GM12878 (cell line): ENCODE data around the gene ATG101. TPM values are rescaled to one million over a fixed set of nuclear protein-coding genes. Genes with fewer than 3 reads are reported as not detected.

Experiments
- ATAC-seq: fragments of 200-7000 bp; cut with Tn5 transposase; 3 replicates; pipeline ENCODE4 v1.9.1; 2020; ENCODE audit warnings: mild to moderate bottlenecking, moderate library complexity
- BruUV-seq: library from RNA; stranded (reverse); fragments of 400-500 nt; replicated peaks from 2 replicates; lab custom pipeline; 2021; lab: Mats Ljungman, UMichigan
- CTCF ChIA-PET: fragments of 300-600 bp; sonication (Branson Sonifier 250); formaldehyde crosslinking; extraction: SDS; loops from one replicate; lab custom pipeline; 2021; ENCODE audit warnings: inconsistent platforms; lab: Yijun Ruan, JAX
- POLR2A ChIA-PET: fragments of 350-600 bp; formaldehyde crosslinking; extraction: SDS; loops from one replicate; lab custom pipeline; 2021; ENCODE audit warnings: inconsistent platforms; lab: Charles Lee
- RAD21 ChIA-PET: fragments of 300-600 bp; sonication (Branson Sonifier 250); formaldehyde crosslinking; loops from one replicate; lab custom pipeline; 2023; ENCODE audit warnings: antibody characterized with exemption; ENCODE audit not compliant: unreplicated experiment; lab: Charles Lee
- SMC1A ChIA-PET: fragments of 300-600 bp; sonication (Branson Sonifier 250); formaldehyde crosslinking; loops from one replicate; lab custom pipeline; 2023; ENCODE audit not compliant: unreplicated experiment, uncharacterized antibody; lab: Charles Lee
- DNase-seq: peaks from one replicate; pipeline ENCODE4 v3.0.0-alpha.2; 2011; ENCODE audit warnings: low read depth, low spot score
- FAIRE-seq: peaks from 3 replicates; lab custom pipeline; 2011; peaks lifted over from hg19 to GRCh38; lab: Jason Lieb, UNC
- H2AFZ ChIP-seq: 2 replicates; pipeline ENCODE4 v1.6.0; 2011; ENCODE audit warnings: low read depth, low read length, control low read depth; ENCODE audit not compliant: control insufficient read depth
- H3K27ac ChIP-seq: 2 replicates; pipeline ENCODE4 v1.5.1; 2011; ENCODE audit warnings: control low read depth; ENCODE audit not compliant: control insufficient read depth, insufficient read depth
- H3K27me3 ChIP-seq, 2 experiments: replicated peaks in 1 of 2; 2 replicates each; pipeline versions ENCODE4 v1.6.0 to v1.6.1; 2011; ENCODE audit warnings: low read length in 1 of 2; ENCODE audit not compliant: control insufficient read depth in 2 of 2, insufficient read depth in 2 of 2
- H3K36me3 ChIP-seq, 2 experiments: 2 replicates each; pipeline ENCODE4 v1.5.1; 2011; ENCODE audit warnings: low read length in 1 of 2; ENCODE audit not compliant: control insufficient read depth in 2 of 2, insufficient read depth in 2 of 2
- H3K4me1 ChIP-seq: 2 replicates; pipeline ENCODE4 v1.6.1; 2011; ENCODE audit warnings: mild to moderate bottlenecking, low read length, moderate library complexity, mixed read lengths; ENCODE audit not compliant: control insufficient read depth, insufficient read depth
- H3K4me2 ChIP-seq: 2 replicates; pipeline ENCODE4 v1.6.0; 2011; ENCODE audit warnings: control low read depth; ENCODE audit not compliant: control insufficient read depth, insufficient read depth
- H3K4me3 ChIP-seq: fragments of 200-600 bp; sonication (generic); 2 replicates; pipeline ENCODE4 v1.5.1; 2016
- H3K79me2 ChIP-seq: 2 replicates; pipeline ENCODE4 v1.6.0; 2011; ENCODE audit warnings: low read length; ENCODE audit not compliant: control insufficient read depth, insufficient read depth
- H3K9ac ChIP-seq: 2 replicates; pipeline ENCODE4 v1.8.0; 2011; ENCODE audit warnings: low read length, control low read depth, mixed read lengths; ENCODE audit not compliant: control insufficient read depth, insufficient read depth
- H3K9me3 ChIP-seq: replicated peaks from 3 replicates; pipeline ENCODE4 v1.5.1; 2011; ENCODE audit warnings: mild to moderate bottlenecking, low read length; ENCODE audit not compliant: control insufficient read depth, insufficient read depth
- H4K20me1 ChIP-seq: 2 replicates; pipeline ENCODE4 v1.6.0; 2011; ENCODE audit not compliant: control insufficient read depth, insufficient read depth
- BCL11A ChIP-seq: IDR thresholded peaks from 2 replicates; pipeline ENCODE4 v1.6.1; 2011; ENCODE audit warnings: low read depth, low read length
- CBFB ChIP-seq: IDR thresholded peaks from 2 replicates; pipeline ENCODE4 v1.6.1; 2016; ENCODE audit warnings: antibody characterized with exemption, low read depth
- EED ChIP-seq: sonication (generic); IDR thresholded peaks from 2 replicates; pipeline ENCODE4 v1.6.1; 2016; ENCODE audit warnings: antibody characterized with exemption, low read depth
- GABPA ChIP-seq: IDR thresholded peaks from 2 replicates; pipeline ENCODE4 v1.6.1; 2014; ENCODE audit warnings: antibody characterized with exemption, low read depth, mild to moderate bottlenecking, inconsistent platforms
- NFXL1 ChIP-seq: fragments of 450-650 bp; IDR thresholded peaks from 2 replicates; pipeline ENCODE4 v1.6.1; 2017; ENCODE audit warnings: antibody characterized with exemption, mild to moderate bottlenecking, borderline replicate concordance
- NFYB ChIP-seq: IDR thresholded peaks from 2 replicates; pipeline ENCODE4 v1.6.1; 2011; ENCODE audit warnings: low read depth, mild to moderate bottlenecking, low read length, improper control_type of control experiment, moderate library complexity; ENCODE audit not compliant: insufficient read depth
- RBBP5 ChIP-seq: fragments of 200-600 bp; sonication (generic); conservative IDR thresholded peaks from 2 replicates; pipeline ENCODE4 v1.6.1; 2016
- SUPT20H ChIP-seq: IDR thresholded peaks from 2 replicates; pipeline ENCODE4 v1.6.1; 2011; ENCODE audit warnings: low read depth, mild to moderate bottlenecking, low read length, moderate library complexity, borderline replicate concordance; ENCODE audit not compliant: control insufficient read depth
- TAF1 ChIP-seq: IDR thresholded peaks from 2 replicates; pipeline ENCODE4 v1.6.1; 2011; ENCODE audit warnings: mild to moderate bottlenecking, low read depth, low read length, borderline replicate concordance
- TARDBP ChIP-seq: IDR thresholded peaks from 2 replicates; pipeline ENCODE4 v1.6.1; 2016; ENCODE audit warnings: borderline replicate concordance
- WGBS: methylation state at CpG from one replicate; pipeline ENCODE4 v1.1.6; 2016; ENCODE audit warnings: low lambda C conversion rate; ENCODE audit not compliant: insufficient replicate concordance, insufficient coverage; ENCODE audit errors: missing lambda C conversion rate; 5-methylcytosine and 5-hydroxymethylcytosine counted together
- in situ Hi-C: fragments of 300-500 bp; cut with MboI; formaldehyde crosslinking; loops from 9 replicates; pipeline ENCODE4 v1.14.3; 2018; ENCODE audit warnings: mixed read lengths
- intact Hi-C: fragments of 100-400 bp; cut with micrococcal nuclease; formaldehyde crosslinking; loops from one replicate; pipeline ENCODE4 v1.14.2; 2022; ENCODE audit not compliant: unreplicated experiment
- polyA plus RNA-seq, 11 experiments: library from polyadenylated mRNA; depleted of rRNA in 4 of 11; unstranded in 6 of 11; stranded (reverse) in 5 of 11; fragments of >200 nt; fragmentation: Nextera tagmentation in 4 of 11; fragmentation: Illumina TruSeq in 1 of 11; extraction: Ambion mirVana in 4 of 11; extraction: Trizol in 1 of 11; gene quantifications; 1 replicate in 1 of 11; 2 replicates in 10 of 11; pipeline versions ENCODE4 v1.2.1 to v1.2.3, GENCODE V29; 2011 to 2016; ENCODE audit warnings: inconsistent platforms in 2 of 11, missing spikeins in 2 of 11, low read depth in 1 of 11
- total RNA-seq, 4 experiments: library from RNA; depleted of rRNA in 3 of 4; stranded (reverse); fragments of >200 nt in 3 of 4; fragmentation: Illumina TruSeq in 1 of 4; extraction: Trizol in 1 of 4; gene quantifications; 2 replicates each; pipeline versions ENCODE4 v1.2.1 to v1.2.3, GENCODE V29; 2013 to 2021
- TF ChIP-seq, protein P1 (sequence below): fragments of 450-650 bp; IDR thresholded peaks from 2 replicates; pipeline ENCODE4 v1.6.1; 2017; ENCODE audit warnings: borderline replicate concordance
- TF ChIP-seq, protein P2 (sequence below): IDR thresholded peaks from 2 replicates; pipeline ENCODE4 v1.6.1; 2012; ENCODE audit warnings: low read depth, low read length, improper control_type of control experiment

Gene ATG101
- total and polyA plus RNA-seq, 10 of the 15 experiments (the other 5 are each of a cell fraction or from before 2014, with no cell fraction given) = 2.7 to 49.8 (median 35.3) TPM

DNA sequence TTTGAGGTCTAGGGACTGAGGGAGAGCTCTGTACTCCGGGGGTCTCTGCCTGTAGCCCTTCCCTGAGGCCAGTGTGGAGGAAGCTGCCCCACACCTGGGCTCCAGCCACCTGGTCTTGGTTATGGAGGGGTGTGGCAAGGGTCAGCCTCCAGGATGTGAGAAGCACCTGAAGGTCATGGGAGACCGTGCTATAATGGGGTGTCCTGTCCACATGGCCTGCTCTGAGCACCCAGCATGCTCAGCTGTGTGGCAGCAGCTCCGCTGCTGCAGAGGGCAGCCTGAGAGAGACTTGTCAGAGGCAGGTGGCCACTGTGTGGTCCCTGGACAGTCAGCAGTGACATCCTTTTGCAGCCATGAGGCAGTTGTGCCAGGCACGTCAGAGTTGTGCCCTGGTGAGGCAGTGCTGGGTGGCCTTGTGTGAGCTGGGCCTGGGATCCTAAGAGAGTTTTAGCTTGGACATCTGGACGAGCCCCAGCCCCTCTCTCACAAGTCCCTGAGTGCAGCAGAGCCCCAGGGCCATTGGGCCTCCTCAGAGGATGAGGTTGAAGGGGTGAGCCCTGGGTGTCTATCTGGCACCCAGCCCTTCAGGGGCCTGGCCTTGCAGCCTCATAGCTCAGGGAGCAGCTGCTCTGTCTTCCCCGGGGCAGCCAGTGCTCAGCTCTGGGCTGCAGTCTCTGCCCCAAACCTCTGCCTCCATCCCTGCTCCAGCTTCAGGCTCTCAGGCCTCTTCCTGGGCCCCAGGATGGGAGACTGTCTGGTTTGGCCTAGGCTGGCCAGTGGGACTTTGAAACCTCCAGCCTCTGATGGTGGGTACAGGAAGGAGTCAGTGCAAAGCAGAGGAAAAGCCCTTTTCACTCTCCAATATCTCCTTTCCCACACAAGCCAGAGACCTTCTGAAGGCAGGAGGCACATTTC is 7.4 kb upstream of the ATG101 start:
- POLR2A ChIA-PET = interaction anchor here (0.9 kb wide), 1 partner anchor 31 kb away, joined by 3 read pairs; no protein-coding TSS in a partner anchor
- Histone ChIP-seq H3K9ac (no peak overlapping the region), H3K36me3 (no peaks in the 10 kb centered on the region; a peak in 1 of 4 replicates), H3K79me2 (no peaks in the 10 kb centered on the region), H3K4me3 (no peak overlapping the region), H3K9me3 (no peaks in the 10 kb centered on the region), H3K4me1 (no peaks in the 10 kb centered on the region), H3K27ac (no peak overlapping the region), H3K27me3 (no peaks in the 10 kb centered on the region; a peak in 2 of 4 replicates), H4K20me1 (no peaks in the 10 kb centered on the region), H3K4me2 (no peak overlapping the region), H2AFZ (no peak overlapping the region)
- no peak for TF ChIP-seq NFXL1
- TF ChIP-seq BCL11A = no peak
- no peak for TF ChIP-seq TAF1
- TF ChIP-seq GABPA = no peak
- TF ChIP-seq, protein P1, sequence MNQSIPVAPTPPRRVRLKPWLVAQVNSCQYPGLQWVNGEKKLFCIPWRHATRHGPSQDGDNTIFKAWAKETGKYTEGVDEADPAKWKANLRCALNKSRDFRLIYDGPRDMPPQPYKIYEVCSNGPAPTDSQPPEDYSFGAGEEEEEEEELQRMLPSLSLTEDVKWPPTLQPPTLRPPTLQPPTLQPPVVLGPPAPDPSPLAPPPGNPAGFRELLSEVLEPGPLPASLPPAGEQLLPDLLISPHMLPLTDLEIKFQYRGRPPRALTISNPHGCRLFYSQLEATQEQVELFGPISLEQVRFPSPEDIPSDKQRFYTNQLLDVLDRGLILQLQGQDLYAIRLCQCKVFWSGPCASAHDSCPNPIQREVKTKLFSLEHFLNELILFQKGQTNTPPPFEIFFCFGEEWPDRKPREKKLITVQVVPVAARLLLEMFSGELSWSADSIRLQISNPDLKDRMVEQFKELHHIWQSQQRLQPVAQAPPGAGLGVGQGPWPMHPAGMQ = no peak
- TF ChIP-seq, protein P2, sequence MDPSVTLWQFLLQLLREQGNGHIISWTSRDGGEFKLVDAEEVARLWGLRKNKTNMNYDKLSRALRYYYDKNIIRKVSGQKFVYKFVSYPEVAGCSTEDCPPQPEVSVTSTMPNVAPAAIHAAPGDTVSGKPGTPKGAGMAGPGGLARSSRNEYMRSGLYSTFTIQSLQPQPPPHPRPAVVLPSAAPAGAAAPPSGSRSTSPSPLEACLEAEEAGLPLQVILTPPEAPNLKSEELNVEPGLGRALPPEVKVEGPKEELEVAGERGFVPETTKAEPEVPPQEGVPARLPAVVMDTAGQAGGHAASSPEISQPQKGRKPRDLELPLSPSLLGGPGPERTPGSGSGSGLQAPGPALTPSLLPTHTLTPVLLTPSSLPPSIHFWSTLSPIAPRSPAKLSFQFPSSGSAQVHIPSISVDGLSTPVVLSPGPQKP = no peak
- TF ChIP-seq EED = no peak
- no peak for TF ChIP-seq NFYB
- TF ChIP-seq CBFB = no peak
- TF ChIP-seq SUPT20H = no peak
- TF ChIP-seq RBBP5 = no peak
- TF ChIP-seq TARDBP = no peak
- 23% methylated on average over 6 of the region's 6 CpGs for WGBS
- RAD21 ChIA-PET = interaction anchor here (0.9 to 1.6 kb wide), 3 partner anchors 26 to 56 kb away, joined by 3 to 6 read pairs (median 3); no protein-coding TSS in a partner anchor
- in situ Hi-C loops = no loop called here
- BruUV-seq = no TSS peak
- ATAC-seq = no peak
- no peak for FAIRE-seq
- SMC1A ChIA-PET = interaction anchor here (1.2 to 1.7 kb wide), 2 partner anchors 37 to 39 kb away, joined by 3 read pairs; no protein-coding TSS in a partner anchor
- no peak for DNase-seq
- intact Hi-C loops = no loop called here
- CTCF ChIA-PET = interaction anchor here (1.5 to 15.1 kb wide), 2 partner anchors 20 to 36 kb away, joined by 4 to 208 read pairs; no protein-coding TSS in a partner anchor
